Gastrocnemius medialis (tissue), 4 donors: ENCODE data around the gene PAH. TPM values are rescaled to one million over a fixed set of nuclear protein-coding genes. Genes with fewer than 3 reads are reported as not detected.
"Not testable (repeated sequence)": the region's sequence is repeated elsewhere in the genome, so short reads cannot be mapped to it uniquely, and the experiment has no call there.

Experiments
- ATAC-seq, 2 donors: fragments of 150-250 bp; one replicate each; pipeline ENCODE4 v1.9.1; 2016
- DNase-seq, 2 donors: peaks; one replicate each; pipeline ENCODE4 v3.0.0-alpha.2; 2019
- H3K27ac ChIP-seq, 4 donors: fragments of 200-600 bp; sonication (generic); 1 replicate in 1 of 4; 2 replicates in 3 of 4; pipeline ENCODE4 v1.5.1; 2016 to 2018; ENCODE audit warnings: mild to moderate bottlenecking in 2 of 4, moderate library complexity in 1 of 4
- H3K27me3 ChIP-seq, 3 donors: fragments of 200-600 bp; sonication (generic) in 2 of 3; 1 replicate in 1 of 3; 2 replicates in 2 of 3; pipeline versions ENCODE4 v1.5.1 to v1.6.0; 2016 to 2019; ENCODE audit warnings: mild to moderate bottlenecking in 1 of 3, moderate library complexity in 1 of 3
- H3K36me3 ChIP-seq, 2 donors: fragments of 200-600 bp; sonication (generic) in 1 of 2; one replicate each; pipeline ENCODE4 v1.5.1; 2017 to 2018
- H3K4me1 ChIP-seq, 2 donors: fragments of 200-600 bp; sonication (generic) in 1 of 2; one replicate each; pipeline ENCODE4 v1.5.1; 2016 to 2017; ENCODE audit warnings: mild to moderate bottlenecking in 2 of 2
- H3K4me3 ChIP-seq, 4 donors: fragments of 200-600 bp; sonication (generic) in 3 of 4; 1 replicate in 1 of 4; 2 replicates in 3 of 4; pipeline ENCODE4 v1.5.1; 2016 to 2019; ENCODE audit warnings: mild to moderate bottlenecking in 2 of 4
- H3K9me3 ChIP-seq, 3 donors: fragments of 200-600 bp; sonication (generic) in 2 of 3; 1 replicate in 1 of 3; 2 replicates in 2 of 3; pipeline ENCODE4 v1.5.1; 2016 to 2019
- CTCF ChIP-seq, 5 experiments: fragments of 450-650 bp in 3 of 5; fragments of 200-600 bp in 2 of 5; sonication (generic) in 2 of 5; IDR thresholded peaks in 4 of 5; conservative IDR thresholded peaks in 1 of 5; 1 replicate in 4 of 5; 2 replicates in 1 of 5; pipeline ENCODE4 v1.5.1; 2016 to 2019; ENCODE audit warnings: antibody characterized with exemption in 5 of 5, mild to moderate bottlenecking in 3 of 5, moderate library complexity in 3 of 5
- POLR2A ChIP-seq, 2 donors: fragments of 450-650 bp; IDR thresholded peaks; one replicate each; pipeline ENCODE4 v1.6.1; 2017; ENCODE audit warnings: antibody characterized with exemption in 2 of 2, mild to moderate bottlenecking in 2 of 2, moderate library complexity in 2 of 2
- in situ Hi-C, 4 donors: fragments of 200-750 bp; cut with MboI; loops; one replicate each; pipeline versions ENCODE4 v1.15.0 to v1.8.0; 2017; ENCODE audit warnings: low sequenced_read_pairs in 4 of 4
- intact Hi-C: fragments of 100-400 bp; cut with DNase I; formaldehyde crosslinking; loops from one replicate; pipeline ENCODE4 v1.15.1; 2023; ENCODE audit warnings: low total_unique reads
- total RNA-seq, 4 donors: library from RNA; depleted of rRNA; stranded (reverse); fragments of >200 nt; gene quantifications; one replicate each; pipeline versions ENCODE4 v1.1.0 to v1.2.3, GENCODE V29; 2016

PAH gene
- total RNA-seq, 4 donors from 2014 or later: 1.2 to 3.6 TPM; not detected in 2

- no peak overlapping the region for H3K4me3 ChIP-seq
- no peaks in the 10 kb centered on the region for H3K27me3 ChIP-seq
- in situ Hi-C loops: no loop called here
- intact Hi-C loops: no loop called here
- H3K36me3 ChIP-seq: no peaks in the 10 kb centered on the region
- DNase-seq: no peak
- TF ChIP-seq CTCF (IDR thresholded peaks at IDR 0.05 in 4 of 5, conservative IDR thresholded peaks at IDR 0.05 in 1 of 5) (no peak), POLR2A (IDR thresholded peaks at IDR 0.05) (no peak)
- ATAC-seq: no peak
- H3K9me3 ChIP-seq: no peaks in the 10 kb centered on the region
- H3K27ac ChIP-seq: no peak overlapping the region
- H3K4me1 ChIP-seq: no peaks in the 10 kb centered on the region
These were observed 68.2 kb downstream of the PAH start for GRCh38 chr12:102848832-102849231.

GRCh38 chr12:102847131-102847530, 69.9 kb downstream of the PAH start:
- TF ChIP-seq CTCF (IDR thresholded peaks at IDR 0.05 in 4 of 5, conservative IDR thresholded peaks at IDR 0.05 in 1 of 5): no peak
- TF ChIP-seq POLR2A (IDR thresholded peaks at IDR 0.05): no peak
- in situ Hi-C loops: no loop called here
- DNase-seq (no peak), ATAC-seq (no peak)
- no peaks in the 10 kb centered on the region for H3K36me3 ChIP-seq
- H3K9me3 ChIP-seq: no peaks in the 10 kb centered on the region
- H3K4me3 ChIP-seq: no peak overlapping the region
- no peak overlapping the region for H3K27ac ChIP-seq
- no peaks in the 10 kb centered on the region for H3K4me1 ChIP-seq
- intact Hi-C loops: no loop called here
- no peaks in the 10 kb centered on the region for H3K27me3 ChIP-seq

- Histone ChIP-seq H3K9me3 (no peaks in the 10 kb centered on the region), H3K36me3 (no peaks in the 10 kb centered on the region), H3K4me3 (no peak overlapping the region), H3K4me1 (no peaks in the 10 kb centered on the region), H3K27me3 (no peaks in the 10 kb centered on the region), H3K27ac (no peak overlapping the region)
- DNase-seq: no peak
- intact Hi-C loops: no loop called here
- ATAC-seq: no peak
- in situ Hi-C loops: no loop called here
- TF ChIP-seq POLR2A (IDR thresholded peaks at IDR 0.05): no peak
- no peak for TF ChIP-seq CTCF (IDR thresholded peaks at IDR 0.05 in 4 of 5, conservative IDR thresholded peaks at IDR 0.05 in 1 of 5)
These were observed 83.2 kb downstream of the PAH start for GRCh38 chr12:102833687-102834441.

- in situ Hi-C loops, intact Hi-C loops, H3K27ac ChIP-seq, ATAC-seq, DNase-seq, H3K36me3 ChIP-seq, H3K9me3 ChIP-seq, H3K27me3 ChIP-seq, H3K4me3 ChIP-seq, H3K4me1 ChIP-seq: not testable (repeated sequence)
These were observed 84.2 kb downstream of the PAH start for GRCh38 chr12:102832826-102833225.

- intact Hi-C loops: no loop called here
These were observed 92.7 kb downstream of the PAH start for GRCh38 chr12:102824218-102824835.

More at GRCh38 chr12:102824218-102824835, 92.7 kb downstream of the PAH start:
- DNase-seq: no peak
- ATAC-seq: no peak
- in situ Hi-C loops: no loop called here
- Histone ChIP-seq H3K27me3 (peaks cover 0 to 18% (median 0%) of the 10 kb centered on the region in 3 donors), H3K9me3 (no peaks in the 10 kb centered on the region), H3K4me3 (no peak overlapping the region), H3K36me3 (no peaks in the 10 kb centered on the region), H3K4me1 (no peaks in the 10 kb centered on the region), H3K27ac (no peak overlapping the region)
- no peak for TF ChIP-seq CTCF (IDR thresholded peaks at IDR 0.05 in 4 of 5, conservative IDR thresholded peaks at IDR 0.05 in 1 of 5)
- no peak for TF ChIP-seq POLR2A (IDR thresholded peaks at IDR 0.05)
